Esophagus muscularis mucosa (tissue), 4 donors: ENCODE measurements around the gene FILIP1L.

Experiments
- EP300 ChIP-seq: sonication (generic); formaldehyde crosslinking; IDR thresholded peaks from one replicate; pipeline ENCODE4 v1.6.1; 2017; ENCODE audit warnings: antibody characterized with exemption
- POLR2A ChIP-seq: fragments of 450-650 bp; IDR thresholded peaks from one replicate; pipeline ENCODE4 v1.6.1; 2017; ENCODE audit warnings: antibody characterized with exemption, moderate library complexity, mild to moderate bottlenecking, low read depth
- POLR2AphosphoS5 ChIP-seq, 2 donors: sonication (generic); formaldehyde crosslinking; IDR thresholded peaks; one replicate each; pipeline ENCODE4 v1.6.1; 2017; ENCODE audit warnings: antibody characterized with exemption in 2 of 2
- TF ChIP-seq, protein P1 (sequence below), 3 experiments: fragments of 200-600 bp in 2 of 3; fragments of 450-650 bp in 1 of 3; sonication (generic) in 2 of 3; IDR thresholded peaks; one replicate each; pipeline ENCODE4 v1.5.1; 2017 to 2019; ENCODE audit warnings: antibody characterized with exemption in 3 of 3, mild to moderate bottlenecking in 2 of 3, moderate library complexity in 1 of 3

DNA sequence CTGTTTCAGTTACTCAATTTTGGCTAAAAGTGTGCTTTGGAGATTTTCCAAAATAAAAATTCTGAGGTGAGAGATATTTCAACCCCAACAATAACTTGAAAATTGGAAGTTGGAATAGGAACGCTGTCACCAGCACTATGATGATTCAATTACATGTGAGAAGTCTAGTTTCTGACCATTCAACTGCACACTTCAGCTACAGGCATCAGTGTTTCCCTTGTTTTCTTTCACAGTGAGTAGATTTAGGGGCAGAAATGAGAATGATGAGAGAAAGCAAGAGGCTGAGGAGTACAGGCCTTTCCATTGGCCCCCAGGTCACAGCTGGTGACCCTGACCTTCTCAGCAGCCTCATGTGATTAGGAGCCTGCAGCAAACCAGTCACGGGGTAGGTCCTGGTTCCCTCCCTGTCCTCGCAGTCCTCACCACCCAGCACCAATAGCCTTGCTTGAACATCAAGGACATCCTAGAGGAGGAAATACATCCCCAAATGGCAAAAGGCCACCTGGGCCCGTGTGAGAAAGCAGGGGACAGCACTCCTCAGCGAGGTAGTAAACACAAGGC lies 10.0 kb upstream of the FILIP1L start:
- TF ChIP-seq, protein P1, sequence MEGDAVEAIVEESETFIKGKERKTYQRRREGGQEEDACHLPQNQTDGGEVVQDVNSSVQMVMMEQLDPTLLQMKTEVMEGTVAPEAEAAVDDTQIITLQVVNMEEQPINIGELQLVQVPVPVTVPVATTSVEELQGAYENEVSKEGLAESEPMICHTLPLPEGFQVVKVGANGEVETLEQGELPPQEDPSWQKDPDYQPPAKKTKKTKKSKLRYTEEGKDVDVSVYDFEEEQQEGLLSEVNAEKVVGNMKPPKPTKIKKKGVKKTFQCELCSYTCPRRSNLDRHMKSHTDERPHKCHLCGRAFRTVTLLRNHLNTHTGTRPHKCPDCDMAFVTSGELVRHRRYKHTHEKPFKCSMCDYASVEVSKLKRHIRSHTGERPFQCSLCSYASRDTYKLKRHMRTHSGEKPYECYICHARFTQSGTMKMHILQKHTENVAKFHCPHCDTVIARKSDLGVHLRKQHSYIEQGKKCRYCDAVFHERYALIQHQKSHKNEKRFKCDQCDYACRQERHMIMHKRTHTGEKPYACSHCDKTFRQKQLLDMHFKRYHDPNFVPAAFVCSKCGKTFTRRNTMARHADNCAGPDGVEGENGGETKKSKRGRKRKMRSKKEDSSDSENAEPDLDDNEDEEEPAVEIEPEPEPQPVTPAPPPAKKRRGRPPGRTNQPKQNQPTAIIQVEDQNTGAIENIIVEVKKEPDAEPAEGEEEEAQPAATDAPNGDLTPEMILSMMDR (IDR thresholded peaks at IDR 0.05) = no peak
- TF ChIP-seq POLR2A (no peak), EP300 (no peak), POLR2AphosphoS5 (IDR thresholded peaks at IDR 0.05) (no peak)
